Motor neuron (in vitro differentiated cells): ENCODE measurements around the gene SNAPC4. TPM values are rescaled to one million over a fixed set of nuclear protein-coding genes. Genes with fewer than 3 reads are reported as not detected.

ENCODE experiments used
- ATAC-seq, 8 experiments: fragments of 200-7000 bp; cut with Tn5 transposase; replicated peaks in 6 of 8; 2 replicates each; pipeline ENCODE4 v1.8.0; 2021; ENCODE audit warnings: mild to moderate bottlenecking in 8 of 8, moderate library complexity in 8 of 8
- H3K27ac ChIP-seq, 2 donors: fragments of 250-450 bp; sonication (Bioruptor Pico); 2 replicates each; pipeline ENCODE4 v1.9.0; 2021; ENCODE audit warnings: antibody characterized with exemption in 2 of 2, mild to moderate bottlenecking in 2 of 2, moderate library complexity in 1 of 2
- H3K4me1 ChIP-seq, 2 donors: fragments of 250-450 bp; sonication (Bioruptor Pico); replicated peaks in 1 of 2; 2 replicates each; pipeline ENCODE4 v1.6.1; 2021; ENCODE audit warnings: antibody characterized with exemption in 2 of 2, mild to moderate bottlenecking in 2 of 2, moderate library complexity in 1 of 2
- H3K4me3 ChIP-seq, 5 donors: fragments of 250-450 bp; sonication (Bioruptor Pico); 2 replicates each; pipeline ENCODE4 v1.9.0; 2021; ENCODE audit warnings: antibody characterized with exemption in 5 of 5, mild to moderate bottlenecking in 5 of 5, moderate library complexity in 4 of 5
- WGBS, 10 experiments: fragments of 450-650 bp; shearing (Covaris generic); methylation state at CpG; one replicate each; pipeline ENCODE4 v1.0.0; 2022; 5-methylcytosine and 5-hydroxymethylcytosine counted together
- in situ Hi-C, 9 experiments: fragments of 400-800 bp; cut with MboI; loops; one replicate each; pipeline ENCODE4 v1.15.0; 2021; ENCODE audit warnings: low sequenced_read_pairs in 9 of 9, low pct_unique_long_range_greater_than_20kb in 2 of 9; ENCODE audit not compliant: unreplicated experiment in 9 of 9
- total RNA-seq, 8 experiments: library from RNA; unstranded; fragments of 300-600 nt; gene quantifications; 2 replicates each; pipeline versions ENCODE4 v1.2.3 to v1.2.4, GENCODE V29; 2022

Gene SNAPC4
- total RNA-seq, 8 experiments from 2014 or later, result 4.0 to 14.1 (median 7.3) TPM

DNA sequence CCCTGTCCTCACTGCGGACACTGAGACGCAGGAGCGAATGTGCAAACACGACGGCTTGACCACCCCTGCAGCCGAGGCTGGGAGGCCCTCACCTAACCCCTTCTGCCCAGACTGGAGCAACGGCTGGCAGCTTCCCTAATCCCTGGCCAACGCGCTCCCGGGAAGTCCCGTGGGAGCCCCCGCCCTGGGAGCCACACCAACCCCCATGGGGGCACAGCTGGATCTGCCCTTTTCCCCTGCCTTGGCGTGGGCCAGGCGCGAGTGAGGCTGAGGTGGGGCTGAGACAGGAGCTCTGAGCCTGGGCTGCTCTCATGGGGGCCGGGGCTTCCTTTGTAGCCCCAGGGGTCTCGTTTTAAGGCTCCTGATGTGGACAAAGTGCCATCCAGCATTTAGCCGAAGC, 31.8 kb downstream of the SNAPC4 start:
- WGBS, 10 experiments, result 73 to 88% (median 83%) methylated on average over 2 to 9 of the region's 18 CpGs; no CpG with 5 or more reads in 6 of the 10 experiments
- Histone ChIP-seq H3K4me3 (no peak overlapping the region), H3K27ac (no peak overlapping the region), H3K4me1 (peaks cover 19 to 29% of the 10 kb centered on the region in 2 donors)
- no peak for ATAC-seq
- in situ Hi-C loops, result no loop called here

DNA sequence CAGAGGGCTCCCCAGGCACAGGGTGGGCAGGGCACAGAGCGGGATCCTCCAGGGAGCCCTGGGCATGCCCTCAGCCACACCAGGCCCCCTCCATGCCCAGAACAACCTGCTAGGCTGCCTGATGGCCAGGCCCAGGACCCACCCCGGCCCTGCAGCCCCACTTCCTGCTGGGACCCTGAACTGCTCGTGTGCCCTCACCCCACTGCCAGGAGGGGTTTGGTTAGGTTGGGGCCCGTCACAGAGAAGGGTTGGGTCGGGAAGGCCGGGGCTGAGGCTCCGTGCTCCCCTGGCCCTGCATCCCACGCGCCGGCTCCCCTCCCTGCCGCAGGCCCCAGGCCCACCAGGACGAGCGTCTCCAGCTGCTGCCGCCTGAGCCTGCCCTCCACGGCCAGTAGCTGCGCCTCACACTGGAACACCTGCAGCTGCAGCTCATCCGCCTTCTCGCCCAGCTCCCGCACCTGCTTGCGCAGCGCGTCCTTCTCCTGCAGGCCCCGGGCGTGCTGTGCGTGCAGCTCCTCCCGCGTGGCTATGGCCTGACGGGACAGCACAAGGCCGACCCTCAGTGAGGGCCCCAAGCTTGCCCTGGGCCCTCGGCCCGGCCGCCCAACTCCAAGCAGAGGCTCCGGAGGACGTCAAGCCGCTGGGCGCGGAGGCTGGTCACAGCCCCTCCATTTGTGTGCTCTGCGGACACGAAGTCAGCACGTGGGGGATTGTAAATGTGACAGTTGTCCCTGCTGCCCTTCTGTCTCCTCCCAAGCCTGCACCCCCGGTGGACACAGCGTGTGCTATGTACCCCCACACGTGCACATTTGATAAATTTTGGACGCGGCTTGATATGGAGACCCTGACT, 32.4 kb downstream of the SNAPC4 start:
- WGBS, 10 experiments, result 60 to 100% (median 75%) methylated on average over 1 to 4 of the region's 45 CpGs; no CpG with 5 or more reads in 7 of the 10 experiments
- in situ Hi-C loops, result no loop called here
- peaks cover 16 to 26% of the 10 kb centered on the region in 2 donors for H3K4me1 ChIP-seq
- H3K27ac ChIP-seq, result no peak overlapping the region
- no peak for ATAC-seq
- no peak overlapping the region for H3K4me3 ChIP-seq

DNA sequence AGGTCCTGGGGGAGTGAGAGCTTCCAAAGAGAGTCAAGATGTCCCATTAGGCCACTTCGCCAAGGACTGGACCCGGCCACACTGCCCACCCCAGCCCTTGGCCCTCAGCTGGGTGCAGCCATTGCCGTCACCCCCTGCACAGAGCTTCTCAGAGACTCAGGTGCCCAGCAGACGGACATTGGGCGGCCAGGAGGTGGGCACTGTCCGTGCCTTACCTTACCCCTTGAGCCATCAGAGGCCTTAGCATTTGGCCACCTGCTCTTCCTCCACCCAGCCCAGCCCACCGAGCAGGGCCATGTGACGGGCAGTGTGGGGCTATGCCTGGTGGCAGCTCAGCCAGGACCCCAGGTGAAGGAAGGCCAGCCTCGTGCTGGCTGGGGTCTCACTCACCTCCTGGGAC, 33.1 kb downstream of the SNAPC4 start:
- Histone ChIP-seq H3K27ac (no peak overlapping the region), H3K4me1 (peaks cover 10 to 25% of the 10 kb centered on the region in 2 donors), H3K4me3 (no peak overlapping the region)
- WGBS, 10 experiments, result 90 to 94% methylated on average over 3 to 5 of the region's 9 CpGs; no CpG with 5 or more reads in 8 of the 10 experiments
- ATAC-seq, result no peak
- in situ Hi-C loops, result no loop called here

DNA sequence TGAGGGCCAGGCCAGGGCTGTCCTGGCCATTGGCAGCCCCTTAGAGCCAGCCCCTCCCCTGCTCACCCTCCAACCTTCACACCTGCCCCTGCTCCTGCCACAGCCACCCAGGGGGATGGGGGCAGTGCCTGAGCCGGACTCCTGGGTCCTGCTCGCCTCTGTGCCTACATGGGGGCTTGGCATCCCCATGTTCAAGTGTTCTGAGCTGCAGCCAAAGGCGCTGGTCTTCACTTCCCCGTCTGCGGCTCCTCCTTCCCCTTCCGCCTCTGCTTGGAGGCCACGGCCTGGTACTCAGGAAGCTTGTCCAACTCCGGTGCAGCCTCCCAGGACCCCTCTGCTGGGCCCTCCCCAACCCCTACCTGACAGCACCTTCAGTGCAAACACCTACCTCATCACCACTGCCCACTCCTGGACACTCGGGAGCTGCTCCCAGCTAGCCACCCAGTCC, 34.2 kb downstream of the SNAPC4 start:
- in situ Hi-C loops, result no loop called here
- Histone ChIP-seq H3K27ac (no peak overlapping the region), H3K4me3 (no peak overlapping the region), H3K4me1 (peaks cover 12 to 25% of the 10 kb centered on the region in 2 donors)
- ATAC-seq, result no peak
- WGBS, 10 experiments, result 100% methylated on average over 1 of the region's 9 CpGs; no CpG with 5 or more reads in 9 of the 10 experiments

DNA sequence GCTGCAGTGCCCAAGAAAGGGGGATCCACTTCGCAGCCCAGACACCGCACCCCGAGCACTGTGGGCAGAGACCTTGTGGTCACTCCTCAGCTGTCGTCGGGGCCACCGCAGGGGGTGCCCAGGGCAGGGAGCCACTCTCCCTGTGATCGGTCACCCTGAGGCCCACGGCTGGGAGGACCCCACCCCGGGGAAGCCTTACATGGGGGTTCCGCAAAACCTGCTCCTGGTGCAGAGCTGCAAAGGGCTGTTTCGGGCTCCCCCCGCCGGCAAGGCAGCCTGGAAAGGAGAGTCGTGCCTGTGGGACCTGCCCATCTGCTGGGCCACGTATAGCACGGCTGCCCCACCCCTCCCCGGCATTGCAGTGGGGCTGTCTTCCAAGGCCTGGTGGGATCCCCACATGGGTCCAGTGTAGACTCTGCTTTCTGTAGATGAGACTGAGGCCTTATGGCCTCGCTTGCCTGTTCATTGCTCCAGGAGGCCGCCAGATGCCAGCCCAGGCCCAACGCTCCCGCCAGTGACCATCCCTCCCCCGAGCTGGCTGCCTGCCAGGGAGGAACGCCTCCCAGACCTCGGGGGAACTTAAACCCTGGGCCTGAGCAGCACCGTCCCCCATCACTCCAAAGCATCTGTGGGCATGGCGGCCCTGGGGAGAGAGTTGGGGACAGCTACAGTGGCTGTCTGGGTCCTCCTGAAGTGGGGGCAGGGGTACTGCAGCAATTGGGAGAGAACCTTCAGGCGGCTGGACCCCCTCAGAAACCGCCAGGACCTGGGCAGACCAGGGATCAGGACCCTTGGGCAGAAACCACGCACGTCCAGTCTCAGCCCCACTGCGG, 34.8 kb downstream of the SNAPC4 start:
- WGBS, 10 experiments, result 41 to 100% (median 83%) methylated on average over 1 to 9 of the region's 31 CpGs; no CpG with 5 or more reads in 5 of the 10 experiments
- Histone ChIP-seq H3K27ac (peak overlapping the region in 1 of 2 donors; percentile 47), H3K4me3 (no peak overlapping the region), H3K4me1 (peaks cover 12 to 25% of the 10 kb centered on the region in 2 donors)
- no peak for ATAC-seq
- in situ Hi-C loops, result no loop called here

DNA sequence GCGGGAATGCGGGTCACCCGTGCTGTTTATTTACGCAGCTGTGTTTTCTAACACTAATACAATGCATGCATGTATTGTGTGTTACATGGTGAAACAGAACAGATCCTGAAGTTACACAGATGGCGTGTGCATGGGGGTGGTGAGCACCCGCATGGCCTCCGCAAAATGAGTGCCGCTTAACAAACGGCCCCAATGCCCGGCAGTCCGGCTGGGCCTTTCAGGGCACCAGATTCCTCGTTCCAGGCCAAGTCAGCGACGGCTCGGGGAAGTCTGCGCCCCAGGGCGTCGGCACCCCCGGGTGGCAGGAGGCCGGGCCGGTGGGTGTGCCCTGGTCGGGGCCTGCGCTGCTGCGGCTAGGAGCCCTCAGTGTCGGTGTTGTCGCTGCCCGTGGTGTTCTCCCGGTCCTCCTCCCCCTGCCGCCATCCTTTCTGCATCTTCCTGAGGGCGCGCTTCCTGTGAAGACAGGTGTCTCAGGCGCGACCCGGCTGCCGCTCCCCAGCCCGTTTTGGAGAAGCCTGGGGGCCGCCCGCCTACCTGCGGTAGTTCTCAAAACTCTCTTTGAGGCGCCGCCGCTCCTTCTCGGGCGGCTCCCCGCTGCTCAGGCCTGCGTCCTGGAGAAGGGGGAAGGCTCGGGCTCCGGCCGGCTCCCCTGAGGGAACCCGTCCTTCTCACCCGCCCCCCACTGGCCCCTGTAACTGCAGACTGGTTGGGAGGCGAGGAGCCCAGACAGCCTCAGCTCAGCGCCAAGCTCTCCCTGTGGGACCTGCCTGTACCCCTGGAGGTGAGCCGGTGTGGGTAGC, 35.8 kb downstream of the SNAPC4 start:
- WGBS, 10 experiments, result 0 to 100% (median 80%) methylated on average over 1 to 2 of the region's 54 CpGs; no CpG with 5 or more reads in 5 of the 10 experiments
- ATAC-seq, result no peak
- H3K4me3 ChIP-seq, result peak overlapping the region in 4 of 5 donors; percentile 82 to 99 (median 94)
- H3K4me1 ChIP-seq, result peaks cover 12 to 25% of the 10 kb centered on the region in 2 donors
- in situ Hi-C loops, result no loop called here
- no peak overlapping the region for H3K27ac ChIP-seq

DNA sequence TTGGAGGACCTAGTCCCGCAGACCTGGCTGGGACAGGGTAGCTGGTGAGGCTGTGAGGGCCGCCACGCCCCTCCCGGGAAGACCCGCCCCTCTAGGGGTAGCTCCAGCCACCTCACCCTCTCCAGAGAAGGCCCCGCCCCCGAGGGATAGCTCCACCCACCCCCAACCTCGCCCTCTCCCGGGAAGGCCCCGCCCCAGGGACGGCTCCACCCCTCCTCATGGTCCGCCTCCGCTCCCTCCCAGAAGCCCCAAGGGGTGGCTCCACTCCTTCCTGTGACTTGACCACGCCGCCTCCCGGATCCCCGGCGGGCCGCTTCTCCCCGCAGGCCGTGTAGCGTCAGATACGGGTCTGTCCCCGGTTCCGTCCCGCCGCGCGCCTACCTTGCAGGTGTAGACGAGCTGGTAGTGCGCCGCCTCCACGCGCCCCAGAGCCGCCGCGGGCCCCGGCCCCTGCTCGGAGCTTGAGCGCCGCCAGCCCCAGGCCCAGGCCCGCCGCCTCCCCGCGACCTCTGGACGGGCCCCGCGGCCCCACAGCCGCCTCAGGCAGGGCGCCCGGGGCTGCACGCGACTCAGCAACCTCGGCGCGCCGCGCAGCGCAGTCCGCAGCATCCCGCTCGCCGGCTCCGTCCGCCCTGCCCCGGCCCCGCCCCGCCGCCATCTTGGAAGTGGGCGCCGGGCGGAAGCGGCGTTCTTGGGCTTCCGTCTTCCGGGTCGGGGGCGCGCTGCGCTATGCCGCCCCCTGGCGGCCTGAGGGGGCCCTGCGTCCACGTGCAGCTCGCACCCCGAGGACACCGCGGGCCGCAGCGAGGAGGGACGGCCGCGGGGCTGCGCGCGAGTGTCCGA, 36.6 kb downstream of the SNAPC4 start, which contains the start of gene DNLZ:
Gene DNLZ, minus strand, starts transcription at position 639 of the 843 bp plus-strand sequence. Its CDS starts 30 bp downstream, at position 609.
- Histone ChIP-seq H3K4me1 (peaks cover 12 to 25% of the 10 kb centered on the region in 2 donors), H3K4me3 (peak within 1 kb of the TSS; percentile 82 to 99 (median 93)), H3K27ac (peak within 1 kb of the TSS; percentile 95 to 98)
- ATAC-seq, result peak; percentile 79 to 88 (median 84)
- WGBS, 10 experiments, result 0% methylated on average over 2 of the region's 97 CpGs; no CpG with 5 or more reads in 9 of the 10 experiments
- in situ Hi-C loops, result no loop called here

DNA sequence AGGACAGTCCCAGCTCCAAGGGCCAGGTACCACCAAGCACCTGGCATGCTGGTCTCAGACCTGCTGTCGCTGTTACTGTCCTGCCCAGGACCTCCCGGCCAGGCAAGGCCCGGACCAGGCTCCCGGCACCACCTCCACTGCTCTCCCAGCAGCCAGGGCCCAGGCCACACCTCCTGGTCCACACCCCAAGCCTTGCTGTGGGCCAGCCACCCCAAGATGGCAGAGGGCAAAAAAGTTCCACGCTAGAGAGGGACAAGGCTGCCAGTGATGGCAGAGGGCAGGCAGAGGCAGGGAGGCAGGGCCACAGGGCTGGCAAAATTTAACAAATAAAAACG, 37.6 kb downstream of the SNAPC4 start:
- no peak for ATAC-seq
- in situ Hi-C loops, result no loop called here
- Histone ChIP-seq H3K4me1 (peaks cover 12 to 25% of the 10 kb centered on the region in 2 donors), H3K4me3 (peak overlapping the region in 4 of 5 donors; percentile 82 to 99 (median 94)), H3K27ac (peak overlapping the region; percentile 31 to 80)
- 67 to 90% (median 78%) methylated on average over 1 to 2 of the region's 6 CpGs; no CpG with 5 or more reads in 6 of the 10 experiments for WGBS, 10 experiments

DNA sequence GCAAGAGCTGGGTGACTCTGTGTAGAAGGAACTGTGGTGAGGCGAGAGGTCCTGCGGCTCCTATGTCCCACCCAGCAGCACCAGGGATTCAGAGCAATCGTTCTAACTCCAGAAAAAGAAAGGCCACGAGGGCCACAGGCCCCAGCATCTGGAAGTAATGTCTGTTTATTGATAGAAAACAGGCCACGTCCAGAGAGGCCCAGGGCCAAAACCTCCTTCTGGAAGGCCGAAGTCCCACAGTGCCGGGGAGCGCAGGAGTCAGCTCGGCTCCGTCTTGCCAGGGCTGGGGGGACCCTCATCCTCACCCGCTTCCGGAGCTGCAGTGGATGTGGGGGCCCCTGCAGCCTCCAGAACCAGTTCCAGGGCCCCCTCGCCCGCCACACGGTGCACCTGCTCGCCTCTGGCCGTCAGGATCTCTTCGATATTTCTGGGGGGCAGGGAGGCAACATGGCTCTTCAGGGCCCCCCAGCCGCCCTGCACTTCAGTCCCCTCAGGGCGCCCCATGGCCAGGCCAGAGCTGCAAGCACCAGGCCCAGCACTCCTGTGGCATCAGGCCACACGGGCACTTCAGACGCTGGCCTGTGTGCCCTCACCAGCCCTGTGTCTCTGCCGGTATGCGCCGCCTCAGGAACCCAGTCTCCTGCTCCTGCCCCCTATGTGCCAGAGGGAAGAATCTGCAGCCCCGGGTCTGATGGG, 38.1 kb downstream of the SNAPC4 start:
- WGBS, 10 experiments, result 61 to 100% (median 90%) methylated on average over 1 to 6 of the region's 26 CpGs; no CpG with 5 or more reads in 6 of the 10 experiments
- H3K27ac ChIP-seq, result peak overlapping the region in 1 of 2 donors; percentile 80
- no peak overlapping the region for H3K4me3 ChIP-seq

DNA sequence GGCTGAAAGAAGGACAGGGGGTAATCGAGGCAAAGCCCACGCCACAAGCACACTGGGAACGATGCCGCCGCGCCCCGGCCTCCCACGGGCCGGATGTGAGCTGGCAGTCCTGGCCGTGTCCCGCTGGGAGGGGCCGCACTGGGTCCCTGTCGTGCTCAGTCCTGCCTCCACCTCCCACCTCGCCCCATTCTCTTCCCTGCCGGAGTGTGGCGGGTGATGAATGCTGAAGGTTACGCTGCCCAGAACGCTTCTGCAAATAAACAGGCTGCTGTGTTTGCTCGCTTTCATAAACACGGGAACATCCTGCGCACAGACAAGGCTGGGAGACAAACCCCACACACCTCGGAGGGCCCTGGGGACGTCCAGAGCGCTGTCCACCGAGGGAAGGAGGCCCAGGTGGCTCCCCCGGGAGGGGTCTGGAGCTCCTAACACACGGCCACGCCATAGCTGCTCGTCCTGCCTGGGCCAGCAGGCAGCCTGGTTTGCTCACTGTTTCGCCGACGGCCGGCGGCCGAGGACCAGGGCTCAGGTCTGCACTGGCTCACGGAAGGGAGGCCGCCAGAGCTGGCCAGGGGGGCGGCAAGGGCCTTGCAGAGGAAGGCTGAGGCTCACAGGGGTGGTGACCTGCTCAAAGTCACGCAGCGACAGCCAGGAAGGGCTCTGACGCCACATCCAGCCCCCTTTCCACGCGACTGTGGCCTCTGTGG, 38.8 kb downstream of the SNAPC4 start:
- WGBS, 10 experiments, result 80 to 100% (median 83%) methylated on average over 2 to 18 of the region's 43 CpGs; no CpG with 5 or more reads in 5 of the 10 experiments
- in situ Hi-C loops, result no loop called here
- Histone ChIP-seq H3K4me1 (peaks cover 12 to 25% of the 10 kb centered on the region in 2 donors), H3K4me3 (no peak overlapping the region), H3K27ac (no peak overlapping the region)
- no peak for ATAC-seq

More for the DNA sequence above, 38.1 kb downstream of the SNAPC4 start:
- in situ Hi-C loops, result no loop called here
- H3K4me1 ChIP-seq, result peaks cover 12 to 25% of the 10 kb centered on the region in 2 donors
- ATAC-seq, result no peak
